ENCODE data around the gene NPIPB8.

GRCh38 chr16:28592511-28592910 is 45.4 kb upstream of the NPIPB8 start:
- TF ChIP-seq HDAC2 (IDR thresholded peaks at IDR 0.05) (no peak), FOXJ3 (CRISPR knock-in tag; IDR thresholded peaks at IDR 0.05) (no peak), MEIS2 (IDR thresholded peaks at IDR 0.05; ENCODE audit: partially characterized antibody) (no peak), CTCF (IDR thresholded peaks at IDR 0.05 in 2 of 3, conservative IDR thresholded peaks at IDR 0.05 in 1 of 3; ENCODE audit: insufficient read depth in 2 of 3, low read depth in 1 of 3, low read length in 3 of 3) (no peak), ZNF644 (tag; IDR thresholded peaks at IDR 0.05; ENCODE audit: low read depth) (no peak), USF2 (CRISPR knock-in tag; IDR thresholded peaks at IDR 0.05) (no peak), FOXM1 (IDR thresholded peaks at IDR 0.05; ENCODE audit: low read depth) (no peak), FOXM1 (CRISPR knock-in tag; IDR thresholded peaks at IDR 0.05; ENCODE audit: low read depth) (no peak), RBFOX2 (IDR thresholded peaks at IDR 0.05; ENCODE audit: low read depth, low read length) (no peak), ZNF274 (IDR thresholded peaks at IDR 0.05; ENCODE audit: borderline replicate concordance, low read depth, low read length) (no peak), ZKSCAN3 (CRISPR knock-in tag; IDR thresholded peaks at IDR 0.05) (no peak)

All from K562 (cell line).